ENCODE results near the gene LRRC3C. TPM values are rescaled to one million over a fixed set of nuclear protein-coding genes. Genes with fewer than 3 reads are reported as not detected.

LRRC3C gene
- total RNA-seq, 6 experiments from 2014 or later = not detected

GRCh38 chr17:39988206-39988810 lies 60.8 kb downstream of the LRRC3C start:
- Mint-ChIP-seq H3K27ac (no peak overlapping the region), H3K4me3 (no peak overlapping the region; the same call in 1 of the 2 replicates)

GRCh38 chr17:39994448-39994847 lies 66.9 kb downstream of the LRRC3C start:
- peaks cover 10% of the 10 kb centered on the region; the same call in 1 of the 2 replicates for H3K4me1 Mint-ChIP-seq (ENCODE audit: low read depth)
- H3K27me3 Mint-ChIP-seq (ENCODE audit: insufficient read depth) = no peaks in the 10 kb centered on the region; the same call in 1 of the 2 replicates
- TF ChIP-seq, protein P1, sequence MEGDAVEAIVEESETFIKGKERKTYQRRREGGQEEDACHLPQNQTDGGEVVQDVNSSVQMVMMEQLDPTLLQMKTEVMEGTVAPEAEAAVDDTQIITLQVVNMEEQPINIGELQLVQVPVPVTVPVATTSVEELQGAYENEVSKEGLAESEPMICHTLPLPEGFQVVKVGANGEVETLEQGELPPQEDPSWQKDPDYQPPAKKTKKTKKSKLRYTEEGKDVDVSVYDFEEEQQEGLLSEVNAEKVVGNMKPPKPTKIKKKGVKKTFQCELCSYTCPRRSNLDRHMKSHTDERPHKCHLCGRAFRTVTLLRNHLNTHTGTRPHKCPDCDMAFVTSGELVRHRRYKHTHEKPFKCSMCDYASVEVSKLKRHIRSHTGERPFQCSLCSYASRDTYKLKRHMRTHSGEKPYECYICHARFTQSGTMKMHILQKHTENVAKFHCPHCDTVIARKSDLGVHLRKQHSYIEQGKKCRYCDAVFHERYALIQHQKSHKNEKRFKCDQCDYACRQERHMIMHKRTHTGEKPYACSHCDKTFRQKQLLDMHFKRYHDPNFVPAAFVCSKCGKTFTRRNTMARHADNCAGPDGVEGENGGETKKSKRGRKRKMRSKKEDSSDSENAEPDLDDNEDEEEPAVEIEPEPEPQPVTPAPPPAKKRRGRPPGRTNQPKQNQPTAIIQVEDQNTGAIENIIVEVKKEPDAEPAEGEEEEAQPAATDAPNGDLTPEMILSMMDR (IDR thresholded peaks at IDR 0.05) = no peak
- DNase-seq = no peak
- peaks cover 49% of the 10 kb centered on the region for H3K36me3 Mint-ChIP-seq (ENCODE audit: low read depth)
- H3K4me3 Mint-ChIP-seq = no peak overlapping the region
- no peak overlapping the region for H3K27ac Mint-ChIP-seq
- H3K9me3 Mint-ChIP-seq = no peaks in the 10 kb centered on the region

More at GRCh38 chr17:39988206-39988810, 60.8 kb downstream of the LRRC3C start:
- Mint-ChIP-seq H3K36me3 (ENCODE audit: low read depth) (peaks cover 41% of the 10 kb centered on the region), H3K9me3 (no peaks in the 10 kb centered on the region), H3K27me3 (ENCODE audit: insufficient read depth) (no peaks in the 10 kb centered on the region; the same call in 1 of the 2 replicates), H3K4me1 (ENCODE audit: low read depth) (no peaks in the 10 kb centered on the region; the same call in 1 of the 2 replicates)
- no peak for DNase-seq
- TF ChIP-seq, protein P1 (IDR thresholded peaks at IDR 0.05) = no peak

Other genes starting within 250 kb of the LRRC3C start
- 10 to 100 TPM in 5 of 6 experiments, 1 to 10 TPM in 1; 9.9 to 15.5 (median 12.7) TPM for gene PGAP3, start 239.7 kb upstream of the LRRC3C start, total RNA-seq (2021; fragmentation: NEBNext Ultra II Directional; extraction: Animal tissue kit (Norgen Biotek cat#: 25700))
- 10 to 100 TPM; 51.9 to 67.2 (median 61.0) TPM for gene ERBB2, start 227.7 kb upstream of the LRRC3C start, total RNA-seq (2021; fragmentation: NEBNext Ultra II Directional; extraction: Animal tissue kit (Norgen Biotek cat#: 25700))
- 10 to 100 TPM; 56.9 to 70.3 (median 66.0) TPM for gene MIEN1, start 197.2 kb upstream of the LRRC3C start, total RNA-seq (2021; fragmentation: NEBNext Ultra II Directional; extraction: Animal tissue kit (Norgen Biotek cat#: 25700))
- gene GRB7, start 189.8 kb upstream of the LRRC3C start, total RNA-seq (2021; fragmentation: NEBNext Ultra II Directional; extraction: Animal tissue kit (Norgen Biotek cat#: 25700)) = not detected
- not detected for gene IKZF3, start 63.4 kb upstream of the LRRC3C start, total RNA-seq (2021; fragmentation: NEBNext Ultra II Directional; extraction: Animal tissue kit (Norgen Biotek cat#: 25700))
- not detected for gene ZPBP2, start 59.5 kb upstream of the LRRC3C start, total RNA-seq (2021; fragmentation: NEBNext Ultra II Directional; extraction: Animal tissue kit (Norgen Biotek cat#: 25700))
- gene GSDMB, start 9.1 kb upstream of the LRRC3C start, total RNA-seq (2021; fragmentation: NEBNext Ultra II Directional; extraction: Animal tissue kit (Norgen Biotek cat#: 25700)) = 1 to 10 TPM; 1.4 to 3.1 (median 2.3) TPM
- 10 to 100 TPM; 39.0 to 63.9 (median 49.9) TPM for gene ORMDL3, start 131 bp upstream of the LRRC3C start, total RNA-seq (2021; fragmentation: NEBNext Ultra II Directional; extraction: Animal tissue kit (Norgen Biotek cat#: 25700))
- gene GSDMA, start 35.3 kb downstream of the LRRC3C start, total RNA-seq (2021; fragmentation: NEBNext Ultra II Directional; extraction: Animal tissue kit (Norgen Biotek cat#: 25700)) = under 1 TPM; 0.11 to 0.43 (median 0.36) TPM
- gene PSMD3, start 53.1 kb downstream of the LRRC3C start, total RNA-seq (2021; fragmentation: NEBNext Ultra II Directional; extraction: Animal tissue kit (Norgen Biotek cat#: 25700)) = 100 to 1,000 TPM; 143 to 169 (median 160) TPM
- under 1 TPM in 5 of 6 experiments, not detected in 1; 0.31 to 0.59 (median 0.48) TPM for gene CSF3, start 87.7 kb downstream of the LRRC3C start, total RNA-seq (2021; fragmentation: NEBNext Ultra II Directional; extraction: Animal tissue kit (Norgen Biotek cat#: 25700))
- gene MED24, start 126.7 kb downstream of the LRRC3C start, total RNA-seq (2021; fragmentation: NEBNext Ultra II Directional; extraction: Animal tissue kit (Norgen Biotek cat#: 25700)) = 10 to 100 TPM; 60.9 to 72.8 (median 65.3) TPM
- gene THRA, start 135.2 kb downstream of the LRRC3C start, total RNA-seq (2021; fragmentation: NEBNext Ultra II Directional; extraction: Animal tissue kit (Norgen Biotek cat#: 25700)) = 10 to 100 TPM; 29.3 to 33.7 (median 30.7) TPM
- 10 to 100 TPM; 11.2 to 15.8 (median 15.1) TPM for gene NR1D1, start 172.9 kb downstream of the LRRC3C start, total RNA-seq (2021; fragmentation: NEBNext Ultra II Directional; extraction: Animal tissue kit (Norgen Biotek cat#: 25700))
- 10 to 100 TPM; 61.2 to 67.8 (median 65.5) TPM for gene MSL1, start 194.2 kb downstream of the LRRC3C start, total RNA-seq (2021; fragmentation: NEBNext Ultra II Directional; extraction: Animal tissue kit (Norgen Biotek cat#: 25700))
- 10 to 100 TPM; 49.5 to 67.7 (median 62.0) TPM for gene CASC3, start 212.8 kb downstream of the LRRC3C start, total RNA-seq (2021; fragmentation: NEBNext Ultra II Directional; extraction: Animal tissue kit (Norgen Biotek cat#: 25700))
- gene RAPGEFL1, start 249.7 kb downstream of the LRRC3C start, total RNA-seq (2021; fragmentation: NEBNext Ultra II Directional; extraction: Animal tissue kit (Norgen Biotek cat#: 25700)) = 1 to 10 TPM; 1.5 to 2.2 (median 1.8) TPM

Data from HFFc6 (cell line).